Measurements from ENCODE around the gene CACNA1H. TPM values are rescaled to one million over a fixed set of nuclear protein-coding genes. Genes with fewer than 3 reads are reported as not detected.

CACNA1H gene
- total RNA-seq, 4 donors from 2014 or later, result 17.0 to 63.6 (median 39.5) TPM

GRCh38 chr16:1107141-1107540 is 45.8 kb upstream of the CACNA1H start:
- peaks cover 72% of the 10 kb centered on the region for H3K27me3 ChIP-seq
- 66% methylated on average over 4 of the region's 22 CpGs; no CpG with 5 or more reads in 1 of the 2 donors for WGBS, 2 donors (ENCODE audit: low coverage in 1 of 2)
- in situ Hi-C loops (cut with MboI; ENCODE audit: low pct_ligation_motif_present in 1 of 4, low pct_unique_long_range_greater_than_20kb in 1 of 4, low sequenced_read_pairs in 3 of 4) (no loop called here), intact Hi-C loops (cut with DNase I; ENCODE audit: low total_unique reads) (no loop called here)
- no peaks in the 10 kb centered on the region for H3K36me3 ChIP-seq
- TF ChIP-seq EP300 (IDR thresholded peaks at IDR 0.05; ENCODE audit: low read depth) (no peak), POLR2AphosphoS5 (IDR thresholded peaks at IDR 0.05) (no peak), POLR2A (IDR thresholded peaks at IDR 0.05) (no peak), CTCF (IDR thresholded peaks at IDR 0.05) (no peak)
- peaks cover 3 to 7% (median 5%) of the 10 kb centered on the region in 4 donors for H3K4me1 ChIP-seq
- H3K27ac ChIP-seq, result no peak overlapping the region
- H3K9me3 ChIP-seq, result no peaks in the 10 kb centered on the region
- DNase-seq, result no peak
- H3K4me3 ChIP-seq, result no peak overlapping the region

DNA sequence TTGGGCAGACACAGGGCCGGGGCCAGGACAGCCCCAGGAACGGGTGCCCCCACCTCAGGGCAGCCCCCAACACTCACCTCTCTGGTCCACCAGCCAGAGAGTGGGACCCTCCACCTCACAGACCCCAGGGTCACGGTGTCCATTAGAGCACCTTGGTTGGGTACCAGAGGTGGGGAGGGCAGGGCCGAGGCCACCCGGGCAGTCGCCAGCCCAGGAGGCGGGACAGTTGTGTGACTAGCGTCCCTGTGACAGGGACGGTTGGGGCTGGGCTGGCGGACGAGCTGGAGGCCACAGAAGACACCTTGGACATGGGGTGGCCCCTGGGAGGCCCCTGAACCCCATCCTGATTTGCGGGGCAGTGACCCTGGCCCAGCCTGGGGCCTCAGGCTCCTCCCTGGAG is 45.2 kb upstream of the CACNA1H start:
- 65% methylated on average over 10 of the region's 12 CpGs; no CpG with 5 or more reads in 1 of the 2 donors for WGBS, 2 donors (ENCODE audit: low coverage in 1 of 2)
- in situ Hi-C loops (cut with MboI; ENCODE audit: low pct_ligation_motif_present in 1 of 4, low pct_unique_long_range_greater_than_20kb in 1 of 4, low sequenced_read_pairs in 3 of 4), result no loop called here
- Histone ChIP-seq H3K27ac (no peak overlapping the region), H3K4me1 (peaks cover 3 to 7% (median 5%) of the 10 kb centered on the region in 4 donors), H3K9me3 (no peaks in the 10 kb centered on the region), H3K4me3 (no peak overlapping the region), H3K36me3 (no peaks in the 10 kb centered on the region), H3K27me3 (peaks cover 70% of the 10 kb centered on the region)
- intact Hi-C loops (cut with DNase I; ENCODE audit: low total_unique reads), result no loop called here
- TF ChIP-seq CTCF (IDR thresholded peaks at IDR 0.05) (no peak), POLR2AphosphoS5 (IDR thresholded peaks at IDR 0.05) (no peak), POLR2A (IDR thresholded peaks at IDR 0.05) (no peak), EP300 (IDR thresholded peaks at IDR 0.05; ENCODE audit: low read depth) (no peak)
- DNase-seq, result no peak

- TF ChIP-seq POLR2AphosphoS5 (IDR thresholded peaks at IDR 0.05), result no peak
- no peak for TF ChIP-seq POLR2A (IDR thresholded peaks at IDR 0.05)
- no peak for TF ChIP-seq CTCF (IDR thresholded peaks at IDR 0.05)
- no peak for TF ChIP-seq EP300 (IDR thresholded peaks at IDR 0.05; ENCODE audit: low read depth)
- peaks cover 63% of the 10 kb centered on the region for H3K27me3 ChIP-seq
Observed at GRCh38 chr16:1108299-1109252, 44.3 kb upstream of the CACNA1H start.

DNA sequence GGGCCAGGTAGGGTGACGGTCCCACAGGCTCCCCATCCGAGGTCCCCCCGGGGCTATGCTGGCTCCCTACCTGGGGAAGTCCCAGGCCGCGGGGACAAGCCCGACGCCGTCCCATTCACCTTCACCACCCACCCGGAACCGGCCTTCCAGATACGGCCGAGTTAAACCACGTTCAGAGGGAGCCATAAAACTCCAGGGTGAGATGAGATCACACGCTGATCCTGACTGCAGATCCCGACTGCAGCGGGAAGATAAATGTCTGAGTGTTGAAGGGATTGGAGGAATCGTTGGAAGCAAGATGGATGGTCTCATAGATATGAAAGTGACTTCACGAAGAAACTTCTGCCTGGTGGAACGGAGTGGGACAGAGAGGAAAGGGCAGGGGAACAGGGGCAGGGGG is 43.3 kb upstream of the CACNA1H start:
- Histone ChIP-seq H3K4me1 (peaks cover 0 to 4% (median 2%) of the 10 kb centered on the region in 4 donors), H3K36me3 (no peaks in the 10 kb centered on the region), H3K27ac (no peak overlapping the region), H3K9me3 (no peaks in the 10 kb centered on the region), H3K4me3 (no peak overlapping the region), H3K27me3 (peaks cover 59% of the 10 kb centered on the region)
- TF ChIP-seq CTCF (IDR thresholded peaks at IDR 0.05), result no peak
- TF ChIP-seq POLR2A (IDR thresholded peaks at IDR 0.05), result no peak
- TF ChIP-seq POLR2AphosphoS5 (IDR thresholded peaks at IDR 0.05), result no peak
- TF ChIP-seq EP300 (IDR thresholded peaks at IDR 0.05; ENCODE audit: low read depth), result no peak
- DNase-seq, result no peak
- in situ Hi-C loops (cut with MboI; ENCODE audit: low pct_ligation_motif_present in 1 of 4, low pct_unique_long_range_greater_than_20kb in 1 of 4, low sequenced_read_pairs in 3 of 4), result no loop called here
- 7 to 26% methylated on average over 9 to 19 of the region's 19 CpGs for WGBS, 2 donors (ENCODE audit: low coverage in 1 of 2)
- intact Hi-C loops (cut with DNase I; ENCODE audit: low total_unique reads), result no loop called here

More at GRCh38 chr16:1108299-1109252, 44.3 kb upstream of the CACNA1H start:
- 37% methylated on average over 33 of the region's 42 CpGs; no CpG with 5 or more reads in 1 of the 2 donors for WGBS, 2 donors (ENCODE audit: low coverage in 1 of 2)
- H3K4me3 ChIP-seq, result no peak overlapping the region
- in situ Hi-C loops (cut with MboI; ENCODE audit: low pct_ligation_motif_present in 1 of 4, low pct_unique_long_range_greater_than_20kb in 1 of 4, low sequenced_read_pairs in 3 of 4), result no loop called here
- H3K27ac ChIP-seq, result no peak overlapping the region
- DNase-seq, result peak; percentile 55
- no peaks in the 10 kb centered on the region for H3K9me3 ChIP-seq
- peaks cover 0 to 4% (median 2%) of the 10 kb centered on the region in 4 donors for H3K4me1 ChIP-seq
- no peaks in the 10 kb centered on the region for H3K36me3 ChIP-seq
- intact Hi-C loops (cut with DNase I; ENCODE audit: low total_unique reads), result no loop called here
